A673 (cell line): Measurements from ENCODE around the gene SRBD1. TPM values are rescaled to one million over a fixed set of nuclear protein-coding genes. Genes with fewer than 3 reads are reported as not detected.

Experiments used
- BruUV-seq: library from RNA; stranded (reverse); fragments of 400-500 nt; replicated peaks from 2 replicates; lab custom pipeline; 2021; lab: Mats Ljungman, UMichigan
- CTCF ChIA-PET: fragments of 300-600 bp; sonication (Branson Sonifier 250); formaldehyde crosslinking; loops from one replicate; lab custom pipeline; 2022; ENCODE audit warnings: antibody characterized with exemption; lab: Charles Lee
- POLR2A ChIA-PET: fragments of 300-600 bp; sonication (Branson Sonifier 250); formaldehyde crosslinking; loops from one replicate; lab custom pipeline; 2022; ENCODE audit warnings: antibody characterized with exemption; ENCODE audit not compliant: low non-redundant PET; lab: Charles Lee
- DNase-seq: peaks from one replicate; pipeline ENCODE4 v3.0.0-alpha.2; 2015; ENCODE audit warnings: low spot score
- H3K27ac ChIP-seq: fragments of 200-600 bp; sonication (generic); 2 replicates; pipeline ENCODE4 v1.5.1; 2016; ENCODE audit warnings: mixed run types, low read depth, mild to moderate bottlenecking, mixed read lengths, antibody characterized with exemption, low read length; ENCODE audit not compliant: poor library complexity, severe bottlenecking
- H3K27me3 ChIP-seq: fragments of 200-600 bp; sonication (generic); replicated peaks from 2 replicates; pipeline ENCODE4 v1.6.1; 2017; ENCODE audit warnings: mixed run types, low read depth, mild to moderate bottlenecking, mixed read lengths, antibody characterized with exemption, low read length; ENCODE audit not compliant: insufficient read depth, poor library complexity
- H3K36me3 ChIP-seq: fragments of 200-600 bp; sonication (generic); 2 replicates; pipeline ENCODE4 v1.6.1; 2016; ENCODE audit warnings: mixed run types, mild to moderate bottlenecking, mixed read lengths, antibody characterized with exemption, low read length; ENCODE audit not compliant: insufficient read depth, poor library complexity, severe bottlenecking
- H3K4me1 ChIP-seq: fragments of 200-600 bp; sonication (generic); 2 replicates; pipeline ENCODE4 v1.6.1; 2017; ENCODE audit warnings: mixed run types, mild to moderate bottlenecking, mixed read lengths, antibody characterized with exemption, low read length; ENCODE audit not compliant: insufficient read depth, poor library complexity, severe bottlenecking
- H3K4me3 ChIP-seq: fragments of 200-600 bp; sonication (generic); 2 replicates; pipeline ENCODE4 v1.5.1; 2016; ENCODE audit warnings: low read depth, mixed run types, mild to moderate bottlenecking, mixed read lengths, low read length; ENCODE audit not compliant: poor library complexity, severe bottlenecking
- H3K9me3 ChIP-seq: fragments of 200-600 bp; sonication (generic); 2 replicates; pipeline ENCODE4 v1.6.1; 2016; ENCODE audit warnings: mixed run types, low read depth, mild to moderate bottlenecking, mixed read lengths, antibody characterized with exemption, low read length; ENCODE audit not compliant: poor library complexity, severe bottlenecking
- EZH2 ChIP-seq: fragments of 200-600 bp; sonication (generic); IDR thresholded peaks from 2 replicates; pipeline ENCODE4 v1.6.1; 2017; ENCODE audit warnings: borderline replicate concordance, low read depth, mild to moderate bottlenecking, mixed read lengths, antibody characterized with exemption, low read length; ENCODE audit not compliant: poor library complexity, severe bottlenecking
- intact Hi-C: fragments of 100-400 bp; cut with micrococcal nuclease; formaldehyde crosslinking; loops from one replicate; pipeline ENCODE4 v1.10.0; 2022; ENCODE audit not compliant: unreplicated experiment
- total RNA-seq: library from RNA; stranded (reverse); gene quantifications from 2 replicates; pipeline ENCODE4 v1.2.3, GENCODE V29; 2021
- TF ChIP-seq, protein P1 (sequence below): fragments of 300-800, 200-600 bp; sonication (generic); conservative IDR thresholded peaks from 2 replicates; pipeline ENCODE4 v1.5.1; 2017; ENCODE audit warnings: low read depth, mild to moderate bottlenecking, antibody characterized with exemption, low read length, moderate library complexity, mixed read lengths

SRBD1 gene
- total RNA-seq, 1 experiment from 2014 or later = 21.9 TPM

DNA sequence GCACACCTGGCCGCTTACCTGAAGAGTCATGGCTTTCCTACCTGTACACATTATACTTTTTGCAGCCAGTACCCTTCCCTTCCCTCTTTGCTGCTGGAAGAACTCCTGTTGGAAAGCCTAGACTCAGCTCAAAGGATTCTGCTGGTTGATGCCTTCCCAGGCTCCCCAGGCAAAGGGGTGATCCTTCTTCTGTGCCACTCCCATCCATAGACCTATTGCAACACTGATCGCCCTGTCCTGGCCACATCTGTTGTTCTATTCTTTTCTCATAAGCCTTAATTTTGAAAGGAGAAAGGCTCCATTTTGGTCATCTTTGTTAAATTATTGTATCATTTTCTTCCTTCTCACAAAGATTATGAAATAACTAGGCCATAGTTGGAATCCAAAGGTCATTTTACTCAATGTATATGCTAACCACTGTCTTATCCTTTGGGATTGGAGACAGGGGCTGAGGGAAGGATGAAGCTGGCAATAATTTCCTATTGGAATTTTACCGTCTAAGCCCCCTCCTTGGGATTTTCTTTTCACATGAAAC lies 37.0 kb upstream of the SRBD1 start:
- no peak for DNase-seq
- Histone ChIP-seq H3K9me3 (no peaks in the 10 kb centered on the region), H3K27ac (no peak overlapping the region), H3K4me1 (peaks cover 19% of the 10 kb centered on the region), H3K4me3 (no peak overlapping the region), H3K27me3 (peaks cover 35% of the 10 kb centered on the region), H3K36me3 (no peaks in the 10 kb centered on the region)
- CTCF ChIA-PET = no interaction called here
- TF ChIP-seq, protein P1, sequence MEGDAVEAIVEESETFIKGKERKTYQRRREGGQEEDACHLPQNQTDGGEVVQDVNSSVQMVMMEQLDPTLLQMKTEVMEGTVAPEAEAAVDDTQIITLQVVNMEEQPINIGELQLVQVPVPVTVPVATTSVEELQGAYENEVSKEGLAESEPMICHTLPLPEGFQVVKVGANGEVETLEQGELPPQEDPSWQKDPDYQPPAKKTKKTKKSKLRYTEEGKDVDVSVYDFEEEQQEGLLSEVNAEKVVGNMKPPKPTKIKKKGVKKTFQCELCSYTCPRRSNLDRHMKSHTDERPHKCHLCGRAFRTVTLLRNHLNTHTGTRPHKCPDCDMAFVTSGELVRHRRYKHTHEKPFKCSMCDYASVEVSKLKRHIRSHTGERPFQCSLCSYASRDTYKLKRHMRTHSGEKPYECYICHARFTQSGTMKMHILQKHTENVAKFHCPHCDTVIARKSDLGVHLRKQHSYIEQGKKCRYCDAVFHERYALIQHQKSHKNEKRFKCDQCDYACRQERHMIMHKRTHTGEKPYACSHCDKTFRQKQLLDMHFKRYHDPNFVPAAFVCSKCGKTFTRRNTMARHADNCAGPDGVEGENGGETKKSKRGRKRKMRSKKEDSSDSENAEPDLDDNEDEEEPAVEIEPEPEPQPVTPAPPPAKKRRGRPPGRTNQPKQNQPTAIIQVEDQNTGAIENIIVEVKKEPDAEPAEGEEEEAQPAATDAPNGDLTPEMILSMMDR = no peak
- no peak for TF ChIP-seq EZH2
- POLR2A ChIA-PET = no interaction called here
- intact Hi-C loops = no loop called here
- no TSS peak for BruUV-seq

DNA sequence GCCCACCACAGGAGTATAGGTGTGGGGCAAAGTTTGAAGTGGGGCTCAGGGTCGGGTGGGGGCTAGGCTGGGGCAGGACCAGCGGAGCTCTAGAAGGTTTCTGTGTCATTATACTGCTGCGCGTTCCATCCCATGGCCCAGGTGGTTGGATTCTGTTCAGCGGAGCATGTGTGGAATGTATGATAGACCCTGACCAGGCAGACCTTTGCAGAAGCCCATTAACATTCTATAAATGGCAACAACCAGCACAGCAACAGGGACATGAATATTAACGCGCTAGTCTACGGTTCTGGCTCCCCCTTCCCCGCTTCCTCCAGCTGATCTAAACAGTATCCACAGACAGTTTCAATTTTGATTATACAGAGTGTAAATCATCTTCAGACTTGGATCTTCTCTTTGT lies 36.3 kb upstream of the SRBD1 start:
- intact Hi-C loops = no loop called here
- no peak overlapping the region for H3K27ac ChIP-seq
- DNase-seq = no peak
- TF ChIP-seq, protein P1 = no peak
- no peak for TF ChIP-seq EZH2
- no peaks in the 10 kb centered on the region for H3K36me3 ChIP-seq
- no TSS peak for BruUV-seq
- POLR2A ChIA-PET = no interaction called here
- no peaks in the 10 kb centered on the region for H3K9me3 ChIP-seq
- no peak overlapping the region for H3K4me3 ChIP-seq
- H3K27me3 ChIP-seq = peaks cover 31% of the 10 kb centered on the region
- H3K4me1 ChIP-seq = peaks cover 17% of the 10 kb centered on the region
- CTCF ChIA-PET = no interaction called here

DNA sequence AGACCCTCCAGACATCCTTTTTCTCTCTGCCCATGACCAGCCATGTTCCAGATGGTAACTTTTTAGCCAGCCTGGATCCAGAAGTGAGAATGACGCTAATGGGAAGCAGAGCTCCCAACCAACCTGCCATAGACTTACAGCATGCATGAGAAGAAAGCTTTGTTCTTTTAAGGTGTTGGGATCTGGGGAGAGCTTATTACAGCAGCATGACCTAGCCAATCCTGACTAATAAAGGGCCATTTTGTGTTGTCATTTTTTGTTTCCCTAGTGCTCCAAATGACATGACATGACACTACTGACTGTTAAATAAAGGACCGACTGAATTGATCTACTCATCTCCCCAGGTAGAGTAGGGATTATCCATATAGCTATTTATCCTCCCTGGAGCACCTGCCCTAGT lies 35.2 kb upstream of the SRBD1 start:
- H3K9me3 ChIP-seq = no peaks in the 10 kb centered on the region
- peaks cover 8% of the 10 kb centered on the region for H3K4me1 ChIP-seq
- ChIA-PET POLR2A (no interaction called here), CTCF (no interaction called here)
- TF ChIP-seq EZH2 = no peak
- TF ChIP-seq, protein P1 = no peak
- no peak for DNase-seq
- no peak overlapping the region for H3K27ac ChIP-seq
- intact Hi-C loops = no loop called here
- no peak overlapping the region for H3K4me3 ChIP-seq
- no peaks in the 10 kb centered on the region for H3K36me3 ChIP-seq
- peaks cover 23% of the 10 kb centered on the region for H3K27me3 ChIP-seq
- no TSS peak for BruUV-seq
